ENCODE measurements around the gene ACSL6.
A peak's percentile ranks its signal among the peaks of the same experiment; 100 is the strongest.

The ACSL6 gene

DNA sequence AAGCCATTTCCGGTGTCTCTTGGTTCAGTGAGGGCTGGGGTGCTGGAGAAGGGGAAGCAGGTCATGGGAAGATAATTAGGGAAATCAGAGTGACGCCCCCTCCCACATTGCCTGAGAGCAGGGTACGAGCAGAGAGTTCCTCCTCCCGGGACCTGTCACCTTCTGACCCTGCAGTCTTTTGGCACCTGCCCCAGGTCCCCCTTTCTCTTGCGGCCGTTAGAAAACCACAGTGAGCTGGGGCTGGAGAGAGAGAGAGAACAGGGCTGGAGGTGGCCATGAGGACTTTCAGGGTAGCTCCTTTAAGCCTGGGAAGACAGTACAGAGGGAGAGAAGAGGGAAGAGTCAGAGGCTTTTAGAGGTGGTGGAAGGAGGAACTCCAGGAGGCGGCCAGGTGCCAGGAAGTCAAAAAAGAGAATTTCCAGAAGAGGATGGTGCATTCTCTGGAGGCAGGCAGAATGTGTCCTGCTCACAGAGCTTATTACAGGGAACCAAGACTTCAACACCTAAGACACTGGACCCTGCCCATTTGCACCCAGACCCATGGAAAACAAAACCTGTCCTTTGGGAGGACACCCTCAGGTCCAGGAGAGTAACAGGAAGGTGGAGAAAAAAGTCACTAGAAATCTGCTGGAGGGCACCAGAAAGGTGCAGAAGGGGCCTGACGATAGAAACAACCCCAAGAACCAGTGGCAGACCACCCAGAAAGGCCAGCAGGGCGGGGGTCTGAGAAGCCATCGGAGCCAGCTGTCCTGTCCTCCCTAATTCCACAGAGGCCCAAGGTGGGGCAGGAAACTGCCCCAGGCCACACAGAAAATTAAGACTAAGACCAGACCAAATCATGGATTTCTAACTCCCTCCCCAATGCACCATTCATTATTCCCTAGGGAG lies 6.5 kb upstream of the ACSL6 start:
- no peak for DNase-seq (ENCODE audit: low read depth in 1 of 2, low spot score in 1 of 2)

- DNase-seq (ENCODE audit: low read depth in 1 of 2, low spot score in 1 of 2) = no peak
Measured at GRCh38 chr5:132017316-132017715, 5.9 kb upstream of the ACSL6 start.

DNA sequence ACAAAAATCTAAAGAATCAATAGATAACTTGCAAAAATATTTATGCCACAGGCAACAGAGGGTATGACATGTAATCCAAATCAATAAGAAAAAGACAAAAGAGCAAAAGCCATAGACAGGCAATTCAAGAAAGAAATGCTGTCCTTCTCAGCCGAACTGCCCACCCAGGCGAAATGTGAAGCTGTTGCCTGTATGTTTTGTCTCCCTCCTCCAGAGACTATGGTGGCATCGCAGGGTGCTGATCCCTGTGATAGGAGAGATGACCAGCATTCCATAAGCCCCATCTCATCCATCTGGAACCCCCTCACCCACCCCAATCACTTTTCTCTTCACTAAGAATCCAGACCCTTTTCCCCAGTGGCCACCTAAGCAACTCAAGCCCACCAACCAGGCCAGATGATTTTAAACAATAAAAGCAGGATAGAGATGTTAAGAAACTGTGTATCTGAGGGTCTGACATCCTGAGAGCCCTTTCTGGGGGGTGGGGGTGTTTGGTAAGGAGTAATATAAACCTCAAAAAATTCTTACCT lies 5.3 kb upstream of the ACSL6 start:
- no peak for DNase-seq (ENCODE audit: low read depth in 1 of 2, low spot score in 1 of 2)

- no peak for DNase-seq (ENCODE audit: low read depth in 1 of 2, low spot score in 1 of 2)
Measured at GRCh38 chr5:132013711-132014110, 2.3 kb upstream of the ACSL6 start.

DNA sequence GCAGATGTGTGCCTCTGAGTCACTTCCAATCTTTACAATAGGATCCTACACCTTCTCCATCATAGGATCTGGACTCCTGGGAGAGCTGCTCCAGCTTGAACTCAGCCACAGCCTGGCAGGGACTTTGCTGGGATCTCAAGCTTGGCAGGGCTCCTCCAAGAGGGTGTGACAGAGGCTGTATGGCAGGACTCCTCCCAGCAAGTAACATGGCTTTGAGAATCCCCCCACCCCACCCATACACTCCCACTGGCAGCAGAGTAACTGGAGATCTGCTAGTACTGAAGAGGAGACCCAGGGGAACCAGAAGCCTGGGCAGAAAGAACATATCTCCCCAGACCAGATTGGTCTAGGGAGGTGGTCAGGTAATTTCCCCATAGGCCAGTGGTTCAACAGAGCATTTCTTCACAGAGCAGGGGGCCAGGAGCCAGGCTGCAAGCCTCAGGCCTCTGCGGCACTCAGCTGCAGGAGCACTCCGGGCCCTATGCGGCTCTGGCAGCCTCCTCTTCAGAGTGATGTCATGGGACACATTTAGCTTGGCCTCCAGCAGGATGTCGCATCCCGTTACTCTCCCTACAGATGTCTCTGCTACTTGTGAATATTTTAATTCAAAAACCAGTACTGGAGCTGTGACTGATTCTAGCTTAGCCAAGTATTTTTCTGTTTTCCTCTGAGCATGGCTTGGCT lies 1.7 kb upstream of the ACSL6 start:
- no peak for DNase-seq (ENCODE audit: low read depth in 1 of 2, low spot score in 1 of 2)

- DNase-seq (ENCODE audit: low read depth in 1 of 2, low spot score in 1 of 2) = no peak
Measured at GRCh38 chr5:132012371-132013005, 1.0 kb upstream of the ACSL6 start.

- no peak for DNase-seq (ENCODE audit: low read depth in 1 of 2, low spot score in 1 of 2)
Measured at GRCh38 chr5:132010989-132011621, 353 bp downstream of the ACSL6 start.

- DNase-seq (ENCODE audit: low read depth in 1 of 2, low spot score in 1 of 2) = no peak
Measured at GRCh38 chr5:132010645-132010988, 841 bp downstream of the ACSL6 start.

GRCh38 chr5:132009706-132010405 lies 1.6 kb downstream of the ACSL6 start:
- no peak for DNase-seq (ENCODE audit: low read depth in 1 of 2, low spot score in 1 of 2)

- no peak for DNase-seq (ENCODE audit: low read depth in 1 of 2, low spot score in 1 of 2)
Measured at GRCh38 chr5:132008961-132009680, 2.3 kb downstream of the ACSL6 start.

DNA sequence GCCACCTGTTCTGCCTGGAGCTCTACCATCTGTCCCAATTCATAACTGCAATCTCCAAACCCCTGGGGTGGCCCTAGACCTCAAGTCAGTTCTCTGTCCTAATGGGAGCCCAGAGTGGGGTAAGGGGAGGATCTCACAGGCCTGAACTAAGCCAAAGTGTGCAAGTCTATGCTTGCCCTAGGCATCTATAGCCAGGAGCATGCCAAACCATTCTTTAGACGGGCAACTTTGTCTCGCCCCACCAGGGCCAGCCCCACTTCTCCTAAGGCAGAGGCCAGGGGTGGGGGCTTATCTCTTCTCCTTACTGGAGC lies 3.3 kb downstream of the ACSL6 start:
- no peak for DNase-seq (ENCODE audit: low read depth in 1 of 2, low spot score in 1 of 2)

DNA sequence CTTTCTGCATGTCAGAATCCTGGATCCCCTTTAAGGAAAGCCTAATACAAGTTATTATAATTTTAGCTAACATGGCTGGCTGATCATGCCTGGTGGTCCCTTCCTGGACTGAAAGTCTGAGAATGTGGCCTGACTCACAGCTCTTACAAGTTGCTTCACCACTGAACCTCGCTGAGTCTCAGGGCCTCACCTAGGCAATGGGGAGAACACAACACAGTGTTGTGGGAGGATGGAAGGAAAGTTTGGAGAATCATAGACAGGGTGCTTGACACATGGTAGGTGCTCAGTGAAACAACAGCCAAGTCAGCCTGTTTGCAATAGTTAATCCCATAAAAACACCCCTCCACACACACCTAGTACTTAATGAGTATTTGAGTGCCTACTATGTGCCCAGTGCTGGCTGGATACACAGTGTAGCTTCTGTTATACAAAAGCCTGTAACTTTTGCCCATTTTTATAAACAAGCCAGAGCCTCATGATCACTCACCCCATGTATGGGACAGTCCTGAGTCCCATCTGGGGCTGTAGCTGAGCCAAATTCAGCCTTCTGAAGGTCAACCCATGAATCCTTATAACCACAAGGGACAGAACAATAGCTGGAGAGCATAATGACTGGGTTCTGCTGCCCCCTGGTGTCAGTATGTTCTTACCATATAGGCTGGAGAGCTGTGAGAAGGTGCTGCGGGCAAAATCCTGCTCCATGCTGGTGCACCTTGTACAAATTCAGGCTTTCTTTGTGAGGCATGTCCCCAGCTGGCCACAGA lies 3.9 kb downstream of the ACSL6 start:
- peak; percentile 44 to 51 for DNase-seq (ENCODE audit: low read depth in 1 of 2, low spot score in 1 of 2)

DNA sequence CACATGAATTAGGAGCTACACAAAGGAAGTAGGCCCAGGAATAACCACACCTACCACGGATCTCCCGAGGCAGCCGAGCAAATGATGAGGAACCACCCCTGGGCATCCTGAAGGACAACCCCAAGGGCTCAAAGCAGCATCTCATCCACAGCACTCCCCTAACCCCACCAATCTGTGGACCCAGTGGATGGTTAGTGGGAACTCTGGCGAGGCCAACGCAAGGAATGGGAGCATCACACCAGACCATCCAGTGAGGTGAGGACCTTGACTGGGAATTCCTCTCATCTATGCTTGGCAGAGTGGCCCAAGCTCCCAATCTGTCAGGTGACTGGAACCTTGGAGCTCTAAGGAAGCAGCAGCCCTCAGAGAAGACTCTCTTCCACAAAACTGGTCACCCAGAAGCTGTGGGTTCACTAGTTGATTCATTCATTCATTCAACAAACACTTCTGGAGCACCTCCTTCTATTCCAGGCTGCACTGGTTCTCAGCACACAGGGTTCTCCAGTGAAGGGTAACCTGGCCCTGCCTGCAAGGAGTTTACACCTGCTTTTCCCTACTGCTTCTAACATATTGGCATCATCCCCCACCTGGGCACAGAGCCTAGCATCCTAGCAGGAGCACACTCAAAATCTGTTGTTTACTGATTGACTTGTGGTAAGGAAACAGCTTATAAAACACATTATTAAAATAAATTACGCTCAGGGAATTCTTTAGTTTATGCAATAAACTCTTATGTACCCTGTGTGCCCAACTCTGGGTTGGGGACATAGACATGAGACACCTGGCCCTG lies 4.9 kb downstream of the ACSL6 start:
- DNase-seq (ENCODE audit: low read depth in 1 of 2, low spot score in 1 of 2) = no peak

DNA sequence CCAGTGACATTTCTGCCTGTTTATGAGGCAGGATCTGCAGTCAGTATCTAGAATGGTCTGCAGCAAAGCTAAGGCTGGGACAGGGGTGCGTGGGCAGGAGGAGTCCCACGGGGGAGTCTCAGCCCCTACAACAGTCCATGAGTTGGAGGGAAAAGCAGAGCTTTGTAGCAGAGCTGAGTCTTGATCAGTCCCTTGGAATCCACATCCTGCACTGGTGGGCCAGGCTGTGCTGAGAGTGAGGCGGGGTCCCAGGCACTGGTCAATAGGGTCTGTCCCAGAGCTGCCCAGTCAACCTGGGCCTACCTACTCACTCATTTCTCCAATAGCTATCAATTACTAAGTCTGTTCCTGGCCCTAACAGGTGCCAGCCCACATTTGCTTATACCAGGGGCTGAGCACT lies 5.9 kb downstream of the ACSL6 start:
- DNase-seq (ENCODE audit: low read depth in 1 of 2, low spot score in 1 of 2) = no peak

DNA sequence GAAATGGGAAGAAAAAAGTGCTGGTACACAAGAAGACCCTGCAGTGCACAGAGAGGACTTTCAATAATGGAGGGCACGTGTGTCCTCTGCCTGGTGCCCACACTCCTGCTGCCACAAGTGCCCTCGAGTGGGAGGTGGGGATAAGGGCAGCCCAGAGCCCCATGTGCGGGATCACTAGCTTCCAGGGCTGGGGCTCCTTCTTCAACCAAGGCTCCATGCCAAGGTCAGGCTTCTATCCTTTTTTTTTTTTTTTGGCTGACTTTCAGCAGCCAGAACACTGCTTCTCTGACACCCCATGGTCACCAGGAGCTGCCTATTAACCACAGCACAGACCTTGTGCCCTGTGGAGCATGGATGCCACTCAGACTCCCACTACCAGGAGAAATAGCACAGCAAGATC lies 7.5 kb downstream of the ACSL6 start:
- no peak for DNase-seq (ENCODE audit: low read depth in 1 of 2, low spot score in 1 of 2)

- no peak for DNase-seq (ENCODE audit: low read depth in 1 of 2, low spot score in 1 of 2)
Measured at GRCh38 chr5:132003170-132003744, 8.2 kb downstream of the ACSL6 start.

- DNase-seq (ENCODE audit: low read depth in 1 of 2, low spot score in 1 of 2) = no peak
Measured at GRCh38 chr5:132002757-132003156, 8.7 kb downstream of the ACSL6 start.
